ENCODE results near the gene HAX1.

GRCh38 chr1:154320882-154321608 is 48.6 kb downstream of the HAX1 start, which contains the start of gene AQP10:
- TF ChIP-seq CTCF (IDR thresholded peaks at IDR 0.05; ENCODE audit: low read length) (no peak), EZH2 (optimal IDR thresholded peaks at IDR 0.05; ENCODE audit: low read depth, low read length) (no peak)

All from MM.1S (cell line).